HFF-Myc (cell line): Measurements from ENCODE around the gene FHIT.

Experiments
- DNase-seq: peaks from one replicate; pipeline ENCODE4 v3.0.0-alpha.2; 2011; ENCODE audit warnings: low read depth; ENCODE audit errors: extremely low read depth
- H3K4me3 ChIP-seq: replicated peaks from 2 replicates; pipeline ENCODE4 v1.5.1; 2011; ENCODE audit warnings: low read depth, mild to moderate bottlenecking, control low read depth, low read length
- TF ChIP-seq, protein P1 (sequence below): IDR thresholded peaks from 2 replicates; pipeline ENCODE4 v1.5.1; 2012; ENCODE audit warnings: mild to moderate bottlenecking, low read depth, low read length, control low read depth; ENCODE audit errors: missing control alignments

The FHIT gene

DNA sequence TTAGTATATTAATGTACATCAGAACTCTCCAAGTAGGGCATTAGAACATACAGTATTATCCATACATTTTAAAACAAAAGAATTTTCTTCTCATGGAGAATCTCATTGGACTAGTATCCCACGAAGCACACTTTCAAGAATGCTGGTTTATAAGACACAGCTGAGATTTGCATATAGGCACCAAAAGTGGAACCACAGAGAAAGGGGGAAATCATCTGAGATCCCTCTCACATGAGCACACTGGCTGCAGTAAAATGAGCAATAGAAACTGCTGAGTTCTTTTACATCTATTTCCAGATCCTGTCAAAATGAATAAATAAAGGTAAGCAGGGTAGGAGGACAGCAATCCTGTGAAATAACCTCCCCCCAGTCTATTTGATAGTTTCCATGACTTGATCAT, 665.3 kb downstream of the FHIT start:
- no peak for DNase-seq
- H3K4me3 ChIP-seq = no peak overlapping the region
- TF ChIP-seq, protein P1, sequence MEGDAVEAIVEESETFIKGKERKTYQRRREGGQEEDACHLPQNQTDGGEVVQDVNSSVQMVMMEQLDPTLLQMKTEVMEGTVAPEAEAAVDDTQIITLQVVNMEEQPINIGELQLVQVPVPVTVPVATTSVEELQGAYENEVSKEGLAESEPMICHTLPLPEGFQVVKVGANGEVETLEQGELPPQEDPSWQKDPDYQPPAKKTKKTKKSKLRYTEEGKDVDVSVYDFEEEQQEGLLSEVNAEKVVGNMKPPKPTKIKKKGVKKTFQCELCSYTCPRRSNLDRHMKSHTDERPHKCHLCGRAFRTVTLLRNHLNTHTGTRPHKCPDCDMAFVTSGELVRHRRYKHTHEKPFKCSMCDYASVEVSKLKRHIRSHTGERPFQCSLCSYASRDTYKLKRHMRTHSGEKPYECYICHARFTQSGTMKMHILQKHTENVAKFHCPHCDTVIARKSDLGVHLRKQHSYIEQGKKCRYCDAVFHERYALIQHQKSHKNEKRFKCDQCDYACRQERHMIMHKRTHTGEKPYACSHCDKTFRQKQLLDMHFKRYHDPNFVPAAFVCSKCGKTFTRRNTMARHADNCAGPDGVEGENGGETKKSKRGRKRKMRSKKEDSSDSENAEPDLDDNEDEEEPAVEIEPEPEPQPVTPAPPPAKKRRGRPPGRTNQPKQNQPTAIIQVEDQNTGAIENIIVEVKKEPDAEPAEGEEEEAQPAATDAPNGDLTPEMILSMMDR = no peak

DNA sequence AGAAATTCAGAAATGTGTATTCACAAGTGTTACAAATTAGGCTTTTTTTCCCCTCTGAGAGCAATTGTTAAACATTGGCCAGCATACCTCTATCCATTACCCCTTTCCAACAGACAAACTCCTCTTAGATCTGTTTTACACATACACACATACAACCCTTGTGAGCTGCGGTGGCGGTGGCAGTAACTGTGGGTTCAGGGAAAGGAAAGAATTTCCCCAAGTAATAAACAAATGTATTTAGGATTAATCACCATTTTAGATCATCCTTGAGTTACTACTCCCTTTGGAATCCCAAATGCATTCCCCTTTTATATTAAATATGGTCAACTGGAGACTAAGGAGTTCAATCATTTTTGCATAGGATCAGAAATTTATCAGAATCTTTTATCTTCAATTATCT, 667.0 kb downstream of the FHIT start:
- TF ChIP-seq, protein P1 = no peak
- no peak overlapping the region for H3K4me3 ChIP-seq
- no peak for DNase-seq

DNA sequence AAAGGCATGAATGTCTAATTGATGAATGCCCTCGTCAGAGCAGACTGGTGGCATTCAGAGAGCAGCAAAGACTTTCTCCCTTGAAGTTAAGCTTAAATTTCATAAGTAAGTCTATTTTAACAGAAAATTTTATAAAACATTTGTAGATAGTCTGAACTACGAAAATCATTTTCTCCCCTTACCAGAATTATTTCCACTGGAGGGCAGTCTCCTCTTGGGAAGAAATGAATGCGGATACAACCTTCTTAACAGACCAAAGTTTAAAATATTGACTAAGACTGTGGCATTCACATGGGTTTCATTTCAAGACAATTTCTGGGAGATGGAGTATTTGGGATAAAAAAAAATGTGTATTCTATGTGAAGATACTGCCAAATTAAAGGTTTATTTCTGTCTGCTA, 669.0 kb downstream of the FHIT start:
- DNase-seq = no peak
- TF ChIP-seq, protein P1 = no peak
- no peak overlapping the region for H3K4me3 ChIP-seq

DNA sequence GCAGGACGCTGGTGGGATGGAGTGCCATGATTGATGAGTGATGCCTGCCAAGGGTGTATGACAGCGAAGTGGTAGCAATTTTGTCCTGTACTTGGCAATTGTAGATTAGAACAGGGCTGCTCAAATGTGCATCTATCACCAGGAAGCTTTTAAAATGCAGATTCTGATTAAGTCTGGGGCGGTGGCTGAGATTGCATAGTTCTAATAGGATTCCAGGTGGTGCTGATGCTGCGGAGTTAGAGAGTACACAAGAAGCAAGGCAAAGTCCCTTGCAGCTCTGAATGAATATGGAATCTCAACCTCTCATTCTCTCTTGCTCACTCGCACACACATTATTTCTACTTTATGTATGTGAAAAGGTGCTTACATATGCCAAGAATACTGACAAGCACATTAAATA, 670.4 kb downstream of the FHIT start:
- TF ChIP-seq, protein P1 = no peak
- no peak overlapping the region for H3K4me3 ChIP-seq
- no peak for DNase-seq

DNA sequence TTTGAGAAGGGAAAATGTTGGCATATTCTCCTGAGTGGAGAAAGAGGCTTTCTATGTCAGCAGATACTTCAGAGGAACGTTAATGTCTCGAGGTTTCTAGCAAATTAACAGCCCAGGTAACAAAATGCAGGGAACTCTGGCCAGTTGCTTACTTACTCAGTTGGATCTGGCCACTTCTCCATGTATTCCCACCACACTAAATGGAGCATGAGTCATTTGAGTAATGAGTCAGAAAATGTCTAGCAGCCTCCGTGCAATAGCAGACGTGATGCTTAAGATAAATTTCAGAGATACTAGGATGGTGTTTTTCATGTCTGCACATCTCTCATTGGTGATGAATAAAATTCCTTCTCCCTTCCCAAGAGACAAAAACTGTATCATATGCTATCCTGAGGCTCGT, 671.5 kb downstream of the FHIT start:
- TF ChIP-seq, protein P1 = no peak
- peak; percentile 15 for DNase-seq
- H3K4me3 ChIP-seq = no peak overlapping the region

DNA sequence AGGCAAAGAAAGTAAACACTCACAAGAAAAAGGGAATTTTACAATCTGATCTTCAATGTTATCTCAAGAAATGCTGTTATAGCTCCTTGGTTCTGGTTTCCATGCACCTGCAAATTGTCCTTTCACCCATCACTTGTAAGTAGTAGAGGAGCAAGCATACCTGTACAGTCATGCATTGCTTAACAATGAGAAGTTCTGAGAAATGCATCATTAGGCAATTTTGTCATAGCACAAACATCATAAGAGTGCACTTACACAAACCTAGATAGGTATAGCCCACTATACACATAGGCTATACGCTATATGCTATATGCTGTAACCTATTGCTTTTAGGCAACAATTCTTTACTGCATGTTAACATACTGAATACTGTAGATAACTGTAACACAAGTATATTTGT, 672.3 kb downstream of the FHIT start:
- H3K4me3 ChIP-seq = no peak overlapping the region
- DNase-seq = no peak
- TF ChIP-seq, protein P1 = no peak

DNA sequence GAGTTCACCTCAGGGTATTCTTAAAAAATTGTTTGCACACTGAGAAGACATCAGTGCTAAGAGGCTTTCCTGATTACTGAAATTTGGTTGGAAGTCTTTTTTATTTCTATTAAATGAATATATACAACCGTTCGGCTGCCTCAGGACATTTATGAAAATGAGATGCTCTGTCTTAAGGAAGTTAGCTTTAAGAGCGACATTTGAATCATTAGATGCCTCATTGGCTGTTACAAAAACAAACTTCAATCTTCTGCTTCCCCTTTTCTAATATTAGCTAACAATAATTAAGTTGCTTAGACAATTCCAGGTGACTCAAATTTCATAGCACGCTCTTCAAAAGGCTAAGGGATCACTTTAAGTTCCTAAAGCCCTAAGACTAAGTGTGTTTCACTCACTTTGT, 673.7 kb downstream of the FHIT start:
- no peak for DNase-seq
- H3K4me3 ChIP-seq = no peak overlapping the region
- TF ChIP-seq, protein P1 = no peak
